ENCODE data around the gene ABCD1.

- TF ChIP-seq CTCF (IDR thresholded peaks at IDR 0.05) (no peak), POLR2AphosphoS5 (IDR thresholded peaks at IDR 0.05) (no peak), EP300 (IDR thresholded peaks at IDR 0.05) (no peak)
Measured at GRCh38 chrX:153764786-153765137, 40.1 kb downstream of the ABCD1 start.
